ENCODE data around the gene CPA5. TPM values are rescaled to one million over a fixed set of nuclear protein-coding genes. Genes with fewer than 3 reads are reported as not detected.

Gene CPA5
- total and polyA plus RNA-seq, 2 of the 8 experiments (the other 6 are each of a cell fraction or from before 2014, with no cell fraction given) = 0.12 TPM; not detected in 1

DNA sequence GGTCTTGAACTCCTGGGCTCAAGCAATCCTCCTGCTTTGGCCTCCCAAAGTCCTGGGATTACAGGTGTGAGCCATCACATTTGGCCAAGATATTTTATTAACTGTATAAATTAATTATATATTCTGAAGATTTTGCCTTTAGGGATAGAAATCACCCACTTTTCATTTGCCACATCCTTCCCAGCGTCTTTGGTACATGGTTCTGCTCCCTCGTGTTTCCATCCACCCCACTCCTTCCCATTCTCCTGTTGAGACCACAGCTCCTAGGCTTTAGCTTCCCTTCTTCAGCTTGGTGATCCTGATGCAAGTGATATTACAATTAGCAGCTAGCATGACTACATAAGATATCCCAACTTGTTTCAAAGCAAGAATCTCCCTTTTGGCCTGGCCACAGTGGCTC lies 44.1 kb downstream of the CPA5 start:
- Histone ChIP-seq H4K5ac (ENCODE audit: insufficient read length, low read depth, low read length) (no peak overlapping the region), H3K4me2 (ENCODE audit: insufficient read depth in 1 of 2, low read depth in 2 of 2, low read length in 2 of 2) (no peak overlapping the region), H3K14ac (ENCODE audit: insufficient read length) (no peak overlapping the region), H3K36me3 (ENCODE audit: control insufficient read depth in 2 of 4, insufficient read depth in 4 of 4, low read length in 3 of 4) (no peaks in the 10 kb centered on the region), H2AFZ (ENCODE audit: low read length) (no peak overlapping the region), H2BK5ac (ENCODE audit: low read depth, low read length) (no peak overlapping the region), H3K9me3 (ENCODE audit: insufficient read depth in 2 of 2, low read depth in 1 of 2, low read length in 1 of 2) (no peaks in the 10 kb centered on the region), H3K27ac (ENCODE audit: low read depth, low read length) (no peak overlapping the region), H3K79me1 (ENCODE audit: low read depth, low read length) (no peaks in the 10 kb centered on the region), H3K79me2 (ENCODE audit: control insufficient read depth in 1 of 2, insufficient read depth in 2 of 2, low read length in 2 of 2) (no peaks in the 10 kb centered on the region), H3K9ac (replicated peaks in 1 of 4; ENCODE audit: extremely low read depth in 1 of 4, low read depth in 3 of 4, low read length in 3 of 4) (no peak overlapping the region), H4K20me1 (replicated peaks in 1 of 2; ENCODE audit: control insufficient read depth in 1 of 2, insufficient read depth in 2 of 2, low read length in 2 of 2) (no peaks in the 10 kb centered on the region), H3K4ac (replicated peaks; ENCODE audit: insufficient read length, low read depth, low read length) (no peak overlapping the region), H2BK12ac (ENCODE audit: low read depth, low read length) (no peak overlapping the region), H3K4me1 (replicated peaks in 1 of 4; ENCODE audit: control insufficient read depth in 3 of 4, insufficient read depth in 4 of 4, low read length in 3 of 4) (no peaks in the 10 kb centered on the region), H3K56ac (replicated peaks; ENCODE audit: insufficient read length, low read depth, low read length) (no peak overlapping the region), H4K8ac (ENCODE audit: extremely low read depth, insufficient read depth, low read length) (no peak overlapping the region), H2BK15ac (ENCODE audit: low read length) (no peak overlapping the region), H3K18ac (ENCODE audit: extremely low read depth, low read length) (no peak overlapping the region), H2AK5ac (ENCODE audit: low read depth, low read length) (no peak overlapping the region), H3K27me3 (replicated peaks in 1 of 4; ENCODE audit: control insufficient read depth in 3 of 4, extremely low read depth in 1 of 4, insufficient read depth in 3 of 4, low read length in 3 of 4) (no peaks in the 10 kb centered on the region), H3K4me3 (ENCODE audit: extremely low read depth in 1 of 4, insufficient read depth in 2 of 4, low read depth in 3 of 4, low read length in 4 of 4) (no peak overlapping the region), H3K23me2 (ENCODE audit: low read depth, low read length) (no peaks in the 10 kb centered on the region), H2BK120ac (replicated peaks; ENCODE audit: low read depth, low read length) (no peak overlapping the region), H3K23ac (ENCODE audit: insufficient read length) (no peak overlapping the region), H2BK20ac (ENCODE audit: low read length) (no peak overlapping the region), H4K91ac (replicated peaks; ENCODE audit: insufficient read length, low read length) (no peak overlapping the region)
- TF ChIP-seq POLR2A (IDR thresholded peaks at IDR 0.05; ENCODE audit: control extremely low read depth in 1 of 2, low read depth in 2 of 2, low read length in 2 of 2) (no peak), POLR2AphosphoS5 (IDR thresholded peaks at IDR 0.05; ENCODE audit: low read depth, low read length) (no peak), EZH2 (IDR thresholded peaks at IDR 0.05; ENCODE audit: low read depth, low read length, severe bottlenecking) (no peak), BRCA1 (IDR thresholded peaks at IDR 0.05; ENCODE audit: low read depth, low read length) (no peak), CHD1 (IDR thresholded peaks at IDR 0.05; ENCODE audit: low read depth, low read length) (no peak), JUN (IDR thresholded peaks at IDR 0.05; ENCODE audit: low read depth, low read length) (no peak), TAF1 (IDR thresholded peaks at IDR 0.05; ENCODE audit: low read depth, low read length) (no peak), SUZ12 (IDR thresholded peaks at IDR 0.05; ENCODE audit: low read length) (no peak), GABPA (IDR thresholded peaks at IDR 0.05; ENCODE audit: borderline replicate concordance, insufficient read depth, low read length) (no peak), HDAC6 (IDR thresholded peaks at IDR 0.05; ENCODE audit: low read depth, low read length) (no peak), CHD2 (IDR thresholded peaks at IDR 0.05; ENCODE audit: low read length) (no peak), SP4 (IDR thresholded peaks at IDR 0.05; ENCODE audit: low read length) (no peak), SP2 (IDR thresholded peaks at IDR 0.05; ENCODE audit: low read length) (no peak)
- FAIRE-seq (no peak), DNase-seq (ENCODE audit: low read depth in 1 of 2, low spot score in 2 of 2) (peak in 1 of 2 experiments; percentile 17)
- POLR2A ChIA-PET (ENCODE audit: partially characterized antibody) = no interaction called here
- 100% methylated on average over 2 of the region's 2 CpGs; no CpG with 5 or more reads in 1 of the 2 experiments for WGBS, 2 experiments (ENCODE audit: extremely low coverage in 1 of 2, insufficient coverage in 1 of 2, insufficient read length in 1 of 2, insufficient replicate concordance in 2 of 2, low coverage in 1 of 2, low lambda C conversion rate in 2 of 2, missing lambda C conversion rate in 1 of 2)
- CTCF ChIA-PET (ENCODE audit: partially characterized antibody) = interaction anchor here (0.6 to 1.3 kb wide), 2 partner anchors 111 to 1557 kb away, joined by 3 to 4 read pairs; no protein-coding TSS in a partner anchor

All from H1 (cell line).